GM12878 (cell line): ENCODE data around the gene MID1. TPM values are rescaled to one million over a fixed set of nuclear protein-coding genes. Genes with fewer than 3 reads are reported as not detected.

ENCODE experiments used
- ATAC-seq: fragments of 200-7000 bp; cut with Tn5 transposase; 3 replicates; pipeline ENCODE4 v1.9.1; 2020; ENCODE audit warnings: mild to moderate bottlenecking, moderate library complexity
- BruUV-seq: library from RNA; stranded (reverse); fragments of 400-500 nt; replicated peaks from 2 replicates; lab custom pipeline; 2021; lab: Mats Ljungman, UMichigan
- CTCF ChIA-PET: fragments of 300-600 bp; sonication (Branson Sonifier 250); formaldehyde crosslinking; extraction: SDS; loops from one replicate; lab custom pipeline; 2021; ENCODE audit warnings: inconsistent platforms; lab: Yijun Ruan, JAX
- POLR2A ChIA-PET: fragments of 350-600 bp; formaldehyde crosslinking; extraction: SDS; loops from one replicate; lab custom pipeline; 2021; ENCODE audit warnings: inconsistent platforms; lab: Charles Lee
- RAD21 ChIA-PET: fragments of 300-600 bp; sonication (Branson Sonifier 250); formaldehyde crosslinking; loops from one replicate; lab custom pipeline; 2023; ENCODE audit warnings: antibody characterized with exemption; ENCODE audit not compliant: unreplicated experiment; lab: Charles Lee
- SMC1A ChIA-PET: fragments of 300-600 bp; sonication (Branson Sonifier 250); formaldehyde crosslinking; loops from one replicate; lab custom pipeline; 2023; ENCODE audit not compliant: unreplicated experiment, uncharacterized antibody; lab: Charles Lee
- DNase-seq: peaks from one replicate; pipeline ENCODE4 v3.0.0-alpha.2; 2011; ENCODE audit warnings: low read depth, low spot score
- FAIRE-seq: peaks from 3 replicates; lab custom pipeline; 2011; peaks lifted over from hg19 to GRCh38; lab: Jason Lieb, UNC
- H2AFZ ChIP-seq: 2 replicates; pipeline ENCODE4 v1.6.0; 2011; ENCODE audit warnings: low read depth, low read length, control low read depth; ENCODE audit not compliant: control insufficient read depth
- H3K27ac ChIP-seq: 2 replicates; pipeline ENCODE4 v1.5.1; 2011; ENCODE audit warnings: control low read depth; ENCODE audit not compliant: control insufficient read depth, insufficient read depth
- H3K27me3 ChIP-seq, 2 experiments: replicated peaks in 1 of 2; 2 replicates each; pipeline versions ENCODE4 v1.6.0 to v1.6.1; 2011; ENCODE audit warnings: low read length in 1 of 2; ENCODE audit not compliant: control insufficient read depth in 2 of 2, insufficient read depth in 2 of 2
- H3K36me3 ChIP-seq, 2 experiments: 2 replicates each; pipeline ENCODE4 v1.5.1; 2011; ENCODE audit warnings: low read length in 1 of 2; ENCODE audit not compliant: control insufficient read depth in 2 of 2, insufficient read depth in 2 of 2
- H3K4me1 ChIP-seq: 2 replicates; pipeline ENCODE4 v1.6.1; 2011; ENCODE audit warnings: mild to moderate bottlenecking, low read length, moderate library complexity, mixed read lengths; ENCODE audit not compliant: control insufficient read depth, insufficient read depth
- H3K4me2 ChIP-seq: 2 replicates; pipeline ENCODE4 v1.6.0; 2011; ENCODE audit warnings: control low read depth; ENCODE audit not compliant: control insufficient read depth, insufficient read depth
- H3K4me3 ChIP-seq: fragments of 200-600 bp; sonication (generic); 2 replicates; pipeline ENCODE4 v1.5.1; 2016
- H3K79me2 ChIP-seq: 2 replicates; pipeline ENCODE4 v1.6.0; 2011; ENCODE audit warnings: low read length; ENCODE audit not compliant: control insufficient read depth, insufficient read depth
- H3K9ac ChIP-seq: 2 replicates; pipeline ENCODE4 v1.8.0; 2011; ENCODE audit warnings: low read length, control low read depth, mixed read lengths; ENCODE audit not compliant: control insufficient read depth, insufficient read depth
- H3K9me3 ChIP-seq: replicated peaks from 3 replicates; pipeline ENCODE4 v1.5.1; 2011; ENCODE audit warnings: mild to moderate bottlenecking, low read length; ENCODE audit not compliant: control insufficient read depth, insufficient read depth
- H4K20me1 ChIP-seq: 2 replicates; pipeline ENCODE4 v1.6.0; 2011; ENCODE audit not compliant: control insufficient read depth, insufficient read depth
- BCL11A ChIP-seq: IDR thresholded peaks from 2 replicates; pipeline ENCODE4 v1.6.1; 2011; ENCODE audit warnings: low read depth, low read length
- ETV6 ChIP-seq, 2 experiments: fragments of 450-650 bp in 1 of 2; IDR thresholded peaks in 1 of 2; conservative IDR thresholded peaks in 1 of 2; 2 replicates each; pipeline ENCODE4 v1.6.1; 2014; ENCODE audit warnings: antibody characterized with exemption in 1 of 2, borderline replicate concordance in 1 of 2, low read depth in 1 of 2, mild to moderate bottlenecking in 1 of 2, moderate library complexity in 1 of 2
- PBX3 ChIP-seq: IDR thresholded peaks from 2 replicates; pipeline ENCODE4 v1.6.1; 2011; ENCODE audit warnings: mild to moderate bottlenecking, low read depth, low read length, moderate library complexity; ENCODE audit not compliant: insufficient replicate concordance
- STAT1 ChIP-seq: fragments of 450-650 bp; conservative IDR thresholded peaks from 2 replicates; pipeline ENCODE4 v1.6.1; 2014; ENCODE audit warnings: antibody characterized with exemption, mild to moderate bottlenecking
- WGBS: methylation state at CpG from one replicate; pipeline ENCODE4 v1.1.6; 2016; ENCODE audit warnings: low lambda C conversion rate; ENCODE audit not compliant: insufficient replicate concordance, insufficient coverage; ENCODE audit errors: missing lambda C conversion rate; 5-methylcytosine and 5-hydroxymethylcytosine counted together
- in situ Hi-C: fragments of 300-500 bp; cut with MboI; formaldehyde crosslinking; loops from 9 replicates; pipeline ENCODE4 v1.14.3; 2018; ENCODE audit warnings: mixed read lengths
- intact Hi-C: fragments of 100-400 bp; cut with micrococcal nuclease; formaldehyde crosslinking; loops from one replicate; pipeline ENCODE4 v1.14.2; 2022; ENCODE audit not compliant: unreplicated experiment
- polyA plus RNA-seq, 11 experiments: library from polyadenylated mRNA; depleted of rRNA in 4 of 11; unstranded in 6 of 11; stranded (reverse) in 5 of 11; fragments of >200 nt; fragmentation: Nextera tagmentation in 4 of 11; fragmentation: Illumina TruSeq in 1 of 11; extraction: Ambion mirVana in 4 of 11; extraction: Trizol in 1 of 11; gene quantifications; 1 replicate in 1 of 11; 2 replicates in 10 of 11; pipeline versions ENCODE4 v1.2.1 to v1.2.3, GENCODE V29; 2011 to 2016; ENCODE audit warnings: inconsistent platforms in 2 of 11, missing spikeins in 2 of 11, low read depth in 1 of 11
- total RNA-seq, 4 experiments: library from RNA; depleted of rRNA in 3 of 4; stranded (reverse); fragments of >200 nt in 3 of 4; fragmentation: Illumina TruSeq in 1 of 4; extraction: Trizol in 1 of 4; gene quantifications; 2 replicates each; pipeline versions ENCODE4 v1.2.1 to v1.2.3, GENCODE V29; 2013 to 2021

Gene MID1
- total and polyA plus RNA-seq, 10 of the 15 experiments (the other 5 are each of a cell fraction or from before 2014, with no cell fraction given), result 0.04 to 0.51 (median 0.14) TPM; not detected in 1

- RAD21 ChIA-PET, result no interaction called here
- intact Hi-C loops, result no loop called here
Measured at GRCh38 chrX:10548688-10549087, 71.7 kb downstream of the MID1 start.

GRCh38 chrX:10545882-10546281 is 74.5 kb downstream of the MID1 start:
- Histone ChIP-seq H3K4me1 (no peaks in the 10 kb centered on the region), H3K79me2 (no peaks in the 10 kb centered on the region), H3K4me2 (no peak overlapping the region), H3K9me3 (no peaks in the 10 kb centered on the region), H2AFZ (no peak overlapping the region), H3K4me3 (no peak overlapping the region), H3K27me3 (no peaks in the 10 kb centered on the region; a peak in 1 of 4 replicates), H3K36me3 (no peaks in the 10 kb centered on the region), H4K20me1 (no peaks in the 10 kb centered on the region), H3K9ac (no peak overlapping the region), H3K27ac (no peak overlapping the region)
- BruUV-seq, result no TSS peak
- no peak for TF ChIP-seq PBX3
- intact Hi-C loops, result no loop called here
- ChIA-PET CTCF (no interaction called here), SMC1A (no interaction called here), POLR2A (interaction anchor here (0.6 kb wide), 1 partner anchor 230 kb away, joined by 3 read pairs; no protein-coding TSS in a partner anchor), RAD21 (no interaction called here)
- ATAC-seq, result no peak
- in situ Hi-C loops, result no loop called here
- DNase-seq, result no peak
- no peak for FAIRE-seq
- 7% methylated on average over 1 of the region's 1 CpG for WGBS

More at GRCh38 chrX:10548688-10549087, 71.7 kb downstream of the MID1 start:
- Histone ChIP-seq H3K79me2 (no peaks in the 10 kb centered on the region), H3K9ac (no peak overlapping the region), H3K4me2 (no peak overlapping the region), H3K4me3 (no peak overlapping the region), H3K27me3 (no peaks in the 10 kb centered on the region; a peak in 1 of 4 replicates)
- in situ Hi-C loops, result no loop called here
- ATAC-seq (no peak), FAIRE-seq (no peak)
- BruUV-seq, result no TSS peak
- TF ChIP-seq STAT1 (no peak), BCL11A (no peak), ETV6 (conservative IDR thresholded peaks at IDR 0.05 in 1 of 2, IDR thresholded peaks at IDR 0.05 in 1 of 2; ENCODE audit: borderline replicate concordance in 1 of 2, low read depth in 1 of 2) (no peak)
- TF ChIP-seq, all 136 proteins: peak for 0
- no peaks in the 10 kb centered on the region for H3K9me3 ChIP-seq
- no peaks in the 10 kb centered on the region for H3K4me1 ChIP-seq
- no peaks in the 10 kb centered on the region for H4K20me1 ChIP-seq
- ChIA-PET POLR2A (no interaction called here), SMC1A (interaction anchor here (1.5 kb wide), 1 partner anchor 12 kb away, joined by 3 read pairs; no protein-coding TSS in a partner anchor), CTCF (no interaction called here)
- H3K27ac ChIP-seq, result no peak overlapping the region
- WGBS, result 2% methylated on average over 2 of the region's 2 CpGs
- H3K36me3 ChIP-seq, result no peaks in the 10 kb centered on the region
- DNase-seq, result no peak
- H2AFZ ChIP-seq, result no peak overlapping the region
